Measurements from ENCODE around the gene CITED4.
"Not testable (repeated sequence)": the region's sequence is repeated elsewhere in the genome, so short reads cannot be mapped to it uniquely, and the experiment has no call there.

CITED4 gene

GRCh38 chr1:40862008-40862863 lies at the start of gene CITED4:
Gene CITED4, minus strand, starts transcription at chr1:40862363. Its CDS starts 236 bp downstream, at chr1:40862127.
- peak; percentile 96 for DNase-seq

GRCh38 chr1:40911105-40911504 lies 48.9 kb upstream of the CITED4 start:
- DNase-seq: no peak

GRCh38 chr1:40909281-40909680 lies 47.1 kb upstream of the CITED4 start:
- no peak for DNase-seq

- DNase-seq: no peak
Measured at GRCh38 chr1:40908350-40908749, 46.2 kb upstream of the CITED4 start.

GRCh38 chr1:40907899-40908298 lies 45.7 kb upstream of the CITED4 start:
- no peak for DNase-seq

GRCh38 chr1:40906781-40907400 lies 44.7 kb upstream of the CITED4 start:
- no peak for DNase-seq

GRCh38 chr1:40905061-40905460 lies 42.9 kb upstream of the CITED4 start:
- no peak for DNase-seq

GRCh38 chr1:40903106-40903505 lies 40.9 kb upstream of the CITED4 start:
- DNase-seq: no peak

- no peak for DNase-seq
Measured at GRCh38 chr1:40901886-40902852, 40.0 kb upstream of the CITED4 start.

- DNase-seq: no peak
Measured at GRCh38 chr1:40899230-40899870, 37.2 kb upstream of the CITED4 start.

GRCh38 chr1:40898431-40898901 lies 36.3 kb upstream of the CITED4 start:
- peak; percentile 8 for DNase-seq

GRCh38 chr1:40897513-40897912 lies 35.4 kb upstream of the CITED4 start:
- no peak for DNase-seq

GRCh38 chr1:40896482-40896881 lies 34.3 kb upstream of the CITED4 start:
- DNase-seq: no peak

- peak; percentile 29 for DNase-seq
Measured at GRCh38 chr1:40895601-40896000, 33.4 kb upstream of the CITED4 start.

GRCh38 chr1:40894858-40895257 lies 32.7 kb upstream of the CITED4 start:
- not testable (repeated sequence) for DNase-seq

GRCh38 chr1:40894455-40894854 lies 32.3 kb upstream of the CITED4 start:
- DNase-seq: no peak

GRCh38 chr1:40893946-40894345 lies 31.8 kb upstream of the CITED4 start:
- no peak for DNase-seq

GRCh38 chr1:40892354-40892753 lies 30.2 kb upstream of the CITED4 start:
- no peak for DNase-seq

- no peak for DNase-seq
Measured at GRCh38 chr1:40890771-40891170, 28.6 kb upstream of the CITED4 start.

- DNase-seq: no peak
Measured at GRCh38 chr1:40887652-40888051, 25.5 kb upstream of the CITED4 start.

- no peak for DNase-seq
Measured at GRCh38 chr1:40887012-40887378, 24.8 kb upstream of the CITED4 start.

GRCh38 chr1:40886318-40887011 lies 24.3 kb upstream of the CITED4 start:
- DNase-seq: no peak
